Heart right ventricle (tissue), 16 donors: ENCODE measurements around the gene EBF3. TPM values are rescaled to one million over a fixed set of nuclear protein-coding genes. Genes with fewer than 3 reads are reported as not detected.

Experiments
- ATAC-seq, 8 donors: fragments of 200-7000 bp; cut with Tn5 transposase; one replicate each; pipeline ENCODE4 v1.9.1; 2020; ENCODE audit warnings: mild to moderate bottlenecking in 8 of 8, moderate library complexity in 8 of 8, moderate number of reproducible peaks in 1 of 8
- DNase-seq, 2 donors: peaks; one replicate each; pipeline ENCODE4 v3.0.0-alpha.2; 2020
- H3K27ac ChIP-seq, 10 donors: fragments of 200-600 bp; sonication (generic) in 2 of 10; one replicate each; pipeline versions ENCODE4 v1.5.0 to v1.8.0; 2020 to 2022; ENCODE audit warnings: mild to moderate bottlenecking in 3 of 10
- H3K27me3 ChIP-seq, 7 donors: fragments of 200-600 bp; one replicate each; pipeline ENCODE4 v1.8.0; 2021 to 2022; ENCODE audit warnings: mild to moderate bottlenecking in 2 of 7
- H3K36me3 ChIP-seq, 9 donors: fragments of 200-600 bp; sonication (generic) in 1 of 9; one replicate each; pipeline versions ENCODE4 v1.5.0 to v1.8.0; 2020 to 2022; ENCODE audit warnings: mild to moderate bottlenecking in 2 of 9
- H3K4me1 ChIP-seq, 9 donors: fragments of 200-600 bp; sonication (generic) in 1 of 9; one replicate each; pipeline versions ENCODE4 v1.5.0 to v1.8.0; 2020 to 2022; ENCODE audit warnings: mild to moderate bottlenecking in 4 of 9
- H3K4me3 ChIP-seq, 10 donors: fragments of 200-600 bp; sonication (generic) in 2 of 10; one replicate each; pipeline versions ENCODE4 v1.5.0 to v1.8.0; 2020 to 2022; ENCODE audit warnings: mild to moderate bottlenecking in 7 of 10, moderate library complexity in 2 of 10
- H3K9me3 ChIP-seq, 11 donors: fragments of 200-600 bp in 10 of 11; sonication (generic) in 2 of 11; one replicate each; pipeline versions ENCODE4 v1.5.0 to v1.8.0; 2013 to 2022; ENCODE audit warnings: mild to moderate bottlenecking in 2 of 11, control low read depth in 1 of 11, moderate library complexity in 1 of 11
- CTCF ChIP-seq, 9 donors: fragments of 200-600 bp; sonication (generic) in 2 of 9; IDR thresholded peaks; one replicate each; pipeline versions ENCODE4 v1.5.0 to v1.8.0; 2021 to 2022; ENCODE audit warnings: antibody characterized with exemption in 9 of 9, mild to moderate bottlenecking in 5 of 9, moderate library complexity in 1 of 9
- WGBS, 2 donors: extraction: QIAGEN DNeasy Blood & Tissue Kit; methylation state at CpG; one replicate each; pipeline ENCODE4 v1.1.7; 2013; ENCODE audit warnings: inconsistent platforms in 1 of 2; 5-methylcytosine and 5-hydroxymethylcytosine counted together
- intact Hi-C, 10 donors: fragments of 100-400 bp; cut with DNase I; formaldehyde crosslinking; loops; one replicate each; pipeline versions ENCODE4 v1.11.1 to v1.14.2; 2022
- microRNA-seq, 2 donors: library from miRNA; unstranded; fragments of <30 nt; microRNA quantifications; one replicate each; pipeline ENCODE4 v1.2.0, GENCODE V29; 2021
- polyA plus RNA-seq, 2 donors: library from polyadenylated mRNA; stranded (reverse); fragments of 200-250 nt; gene quantifications; one replicate each; pipeline ENCODE4 v1.2.3, GENCODE V29; 2013
- total RNA-seq, 10 donors: library from RNA; stranded (reverse); fragmentation: NEBNext Ultra II Directional in 3 of 10; extraction: Animal tissue kit (Norgen Biotek cat#: 25700) in 3 of 10; gene quantifications; one replicate each; pipeline versions ENCODE4 v1.2.1 to v1.2.4, GENCODE V29; 2021 to 2023
- donor health status: Arrhythmogenic right ventricular cardiomyopathy.
- donor health status: ischemic (EF 13 %, LVEDD 7.1; RV severe dilation, severe dysfunction).
- donor health status: healthy with polysubstance abuse.
- donor health status: DM: no; HTN: yes; CAD: no.
- donor health status: DM: no; HTN: no; CAD: no.
- donor health status: ischemic (EF 25% LVEDD 6.9; RV normal size, moderate dysfunction).
- donor health status: ischemic (EF 25% LVEDD 5.7; RV mildly dilated, moderate dysfunction).
- donor health status: healthy.
- donor health status: DM: yes; HTN: yes; CAD: no.
- donor health status: Ischemic cardiomyopathy.
- donor health status: ischemic (EF 35%, LVEDD 5.7; RV mildly dilated, moderate dysfunction).
- donor health status: nonischemic (EF 11% LVEDD 7.7; RV severe dilation, severe dysfunction).
- donor health status: DM: yes; HTN: yes; CAD: no.
- donor health status: PGD.
- donor health status: ischemic (EF 29% LVEDD 5.4; RV normal size, mild dysfunction).
- donor health status: nonischemic (EF 23%, LVEDD 6.1; RV moderate dilation, normal function).

The EBF3 gene
- total and polyA plus RNA-seq, 12 donors: 3.9 to 12.2 (median 5.6) TPM

DNA sequence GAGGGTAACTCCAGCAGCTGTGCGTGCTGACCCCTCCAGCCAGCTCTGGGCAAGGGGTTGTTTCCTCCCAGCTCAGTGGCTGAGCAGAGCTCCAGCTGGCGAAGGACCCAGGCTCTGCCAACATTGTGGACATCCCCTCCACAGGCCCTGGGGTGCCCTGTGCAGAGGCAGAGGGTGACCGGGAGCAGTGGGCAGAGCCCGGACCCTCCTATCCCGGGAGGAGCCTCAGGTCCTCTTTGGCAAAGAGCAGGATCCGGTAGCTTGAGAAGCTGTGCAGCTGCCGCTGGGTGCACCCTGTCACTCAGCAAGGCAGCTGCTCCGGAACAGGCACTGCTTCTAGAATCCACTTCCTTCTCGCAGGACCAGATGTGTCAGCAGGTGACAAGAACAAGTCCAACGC, 175.9 kb downstream of the EBF3 start:
- Histone ChIP-seq H3K4me1 (no peaks in the 10 kb centered on the region), H3K27ac (no peak overlapping the region), H3K9me3 (peaks cover 0 to 26% (median 0%) of the 10 kb centered on the region in 11 donors), H3K36me3 (no peaks in the 10 kb centered on the region), H3K4me3 (no peak overlapping the region), H3K27me3 (no peaks in the 10 kb centered on the region)
- ATAC-seq: no peak
- WGBS, 2 donors: 83 to 91% methylated on average over 10 of the region's 10 CpGs
- TF ChIP-seq CTCF (IDR thresholded peaks at IDR 0.05): no peak
- intact Hi-C loops: no loop called here
- no peak for DNase-seq

GRCh38 chr10:129787557-129787956, 176.5 kb downstream of the EBF3 start:
- H3K4me1 ChIP-seq: no peaks in the 10 kb centered on the region
- no peak for ATAC-seq
- DNase-seq: no peak

GRCh38 chr10:129786216-129786615, 177.9 kb downstream of the EBF3 start:
- Histone ChIP-seq H3K4me1 (no peaks in the 10 kb centered on the region), H3K4me3 (no peak overlapping the region), H3K27ac (no peak overlapping the region), H3K36me3 (no peaks in the 10 kb centered on the region), H3K9me3 (peaks cover 0 to 22% (median 0%) of the 10 kb centered on the region in 11 donors), H3K27me3 (no peaks in the 10 kb centered on the region)
- DNase-seq (no peak), ATAC-seq (no peak)
- 76 to 82% methylated on average over 10 of the region's 10 CpGs for WGBS, 2 donors
- TF ChIP-seq CTCF (IDR thresholded peaks at IDR 0.05): no peak
- intact Hi-C loops: no loop called here

More at GRCh38 chr10:129787557-129787956, 176.5 kb downstream of the EBF3 start:
- no peaks in the 10 kb centered on the region for H3K27me3 ChIP-seq
- WGBS, 2 donors: 76 to 85% methylated on average over 5 of the region's 5 CpGs
- TF ChIP-seq CTCF (IDR thresholded peaks at IDR 0.05): no peak
- intact Hi-C loops: no loop called here
- H3K9me3 ChIP-seq: peaks cover 0 to 26% (median 0%) of the 10 kb centered on the region in 11 donors
- H3K4me3 ChIP-seq: no peak overlapping the region
- no peaks in the 10 kb centered on the region for H3K36me3 ChIP-seq
- H3K27ac ChIP-seq: no peak overlapping the region

DNA sequence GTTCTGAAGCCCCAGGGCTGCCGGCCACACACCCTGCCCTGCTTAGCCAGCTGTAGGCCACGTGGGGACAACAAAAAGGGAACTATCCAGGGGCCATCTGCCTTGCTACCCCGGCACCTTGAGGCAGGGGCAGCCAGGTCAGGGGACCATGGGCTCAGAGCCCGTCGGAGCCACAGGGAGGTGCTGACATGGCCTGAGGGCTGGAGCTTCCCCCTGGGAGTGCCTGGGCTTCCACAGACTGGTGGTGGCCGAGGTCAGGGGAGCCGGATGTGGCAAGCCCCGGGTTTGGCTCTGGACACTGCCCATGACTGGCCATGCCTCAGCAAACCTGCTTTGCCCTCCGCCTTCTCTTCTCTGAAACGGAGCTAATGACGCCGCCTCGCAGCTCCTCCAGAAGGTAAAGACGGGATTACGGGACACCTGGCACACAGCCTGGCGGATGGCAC, 178.5 kb downstream of the EBF3 start:
- Histone ChIP-seq H3K4me1 (no peaks in the 10 kb centered on the region), H3K27ac (no peak overlapping the region), H3K9me3 (peaks cover 0 to 17% (median 0%) of the 10 kb centered on the region in 11 donors), H3K4me3 (no peak overlapping the region), H3K27me3 (no peaks in the 10 kb centered on the region), H3K36me3 (no peaks in the 10 kb centered on the region)
- intact Hi-C loops: no loop called here
- DNase-seq: no peak
- 85 to 87% methylated on average over 14 to 16 of the region's 16 CpGs for WGBS, 2 donors
- no peak for ATAC-seq
- no peak for TF ChIP-seq CTCF (IDR thresholded peaks at IDR 0.05)

Small RNA genes within 50 kb of the gene (microRNA-seq; reads per million reads assigned to microRNA genes)
- gene MIR4297: 0 reads per million in 2 donors

Other genes starting within 250 kb of the EBF3 start
- gene C10orf143, start 146.6 kb upstream of the EBF3 start, total RNA-seq: 1 to 10 TPM; 1.1 to 2.9 (median 2.1) TPM
- 1 to 10 TPM; 1.5 to 5.4 TPM for gene C10orf143, start 146.6 kb upstream of the EBF3 start, polyA plus RNA-seq
- 10 to 100 TPM; 53.5 to 82.9 (median 65.5) TPM for gene GLRX3, start 172.1 kb upstream of the EBF3 start, total RNA-seq
- 100 to 1,000 TPM in 1 of 2 donors, 10 to 100 TPM in 1; 34.1 to 130 TPM for gene GLRX3, start 172.1 kb upstream of the EBF3 start, polyA plus RNA-seq